SIG-M5 (cell line): ENCODE measurements around the gene SPATS2L.

Source experiments
- DNase-seq: peaks from one replicate; lab custom pipeline; 2025; lab: John Stamatoyannopoulos, UW

The SPATS2L gene

DNA sequence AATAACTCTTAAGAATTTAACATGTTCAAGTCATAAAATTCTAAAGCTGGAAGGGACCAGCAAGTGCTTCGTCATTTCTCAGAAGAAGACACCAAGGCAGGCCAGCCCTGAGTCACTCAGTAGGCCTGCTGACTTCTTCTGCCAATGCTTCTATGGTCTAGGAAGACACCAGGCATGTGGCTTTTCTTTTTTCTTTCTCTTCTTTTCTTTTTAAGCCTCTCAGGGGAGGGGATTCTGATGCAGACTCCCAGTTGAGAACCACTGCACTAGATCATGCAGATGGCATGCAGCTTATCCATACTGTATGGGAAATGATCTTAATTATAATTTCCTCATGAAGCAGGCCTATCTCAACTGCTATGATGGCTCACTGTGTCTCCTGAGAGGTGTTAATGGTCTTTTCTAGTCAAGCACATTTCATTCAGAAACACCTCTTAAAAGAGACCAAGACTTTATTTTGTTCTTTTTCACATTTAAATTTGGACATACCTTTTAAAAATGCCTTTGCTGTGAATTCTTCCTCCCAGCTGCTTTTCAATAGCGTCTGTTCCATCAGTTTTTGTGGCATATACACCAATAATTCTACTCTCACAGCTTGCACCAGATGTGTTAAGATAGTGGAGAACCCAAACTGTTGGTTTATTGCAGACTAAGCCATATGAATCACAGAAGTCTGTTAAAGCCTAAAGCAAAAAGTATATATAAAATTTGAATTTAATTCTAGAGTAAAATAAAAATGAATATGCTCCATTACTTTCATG lies 192.1 kb downstream of the SPATS2L start:
- DNase-seq, result no peak

DNA sequence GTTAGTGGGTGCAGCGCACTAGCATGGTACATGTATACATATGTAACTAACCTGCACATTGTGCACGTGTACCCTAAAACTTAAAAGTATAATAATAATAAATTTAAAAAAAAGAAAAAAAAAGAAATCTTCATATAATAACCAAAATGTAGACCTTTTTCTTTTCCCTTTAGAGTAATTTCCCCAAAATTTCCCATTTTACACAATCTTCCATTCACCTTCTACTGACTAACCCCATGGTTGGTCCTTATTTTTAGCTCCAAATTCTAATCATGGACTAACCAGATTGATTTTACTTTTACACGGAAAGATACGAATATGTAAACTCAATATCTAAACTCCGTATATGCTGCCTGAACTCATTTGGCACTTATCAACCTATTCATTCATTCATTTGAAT lies 195.7 kb downstream of the SPATS2L start:
- no peak for DNase-seq

DNA sequence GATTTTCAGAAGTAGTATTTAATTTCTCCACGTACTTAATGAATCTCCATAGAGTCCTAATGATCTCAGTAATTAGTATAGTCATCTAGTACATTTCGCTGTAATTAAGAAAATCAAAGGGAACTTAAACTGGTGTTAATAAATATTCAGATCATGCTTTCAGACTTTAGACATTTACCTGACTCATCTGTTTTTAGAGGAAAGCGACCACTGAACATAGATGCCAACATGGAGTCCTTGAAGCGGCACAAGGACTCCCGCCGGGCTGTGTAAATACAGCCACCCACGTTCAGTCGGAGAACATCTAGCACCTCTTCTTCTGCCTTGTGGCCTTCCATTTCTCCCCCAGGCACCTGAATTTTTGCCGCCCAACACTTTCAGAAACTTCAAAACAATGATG lies 200.2 kb downstream of the SPATS2L start:
- DNase-seq, result no peak

DNA sequence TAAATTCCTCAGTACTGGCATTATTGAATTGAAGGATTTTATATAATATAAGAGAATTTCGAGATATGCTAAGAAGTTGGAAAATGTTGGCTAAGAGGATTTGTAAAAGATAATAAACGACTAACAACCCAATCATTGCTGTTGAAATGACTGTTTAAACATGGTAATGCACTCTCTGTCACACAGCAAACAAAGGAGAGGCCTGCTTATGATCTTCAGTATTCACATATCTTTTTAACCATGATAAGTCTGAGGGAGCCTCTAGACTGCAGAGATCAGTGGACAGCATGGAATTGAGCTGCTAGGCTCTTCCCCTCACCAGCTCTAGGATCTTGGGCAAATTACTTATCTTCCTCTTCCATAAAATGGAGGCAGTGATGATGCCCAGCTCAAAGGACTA lies 200.7 kb downstream of the SPATS2L start:
- DNase-seq, result no peak

DNA sequence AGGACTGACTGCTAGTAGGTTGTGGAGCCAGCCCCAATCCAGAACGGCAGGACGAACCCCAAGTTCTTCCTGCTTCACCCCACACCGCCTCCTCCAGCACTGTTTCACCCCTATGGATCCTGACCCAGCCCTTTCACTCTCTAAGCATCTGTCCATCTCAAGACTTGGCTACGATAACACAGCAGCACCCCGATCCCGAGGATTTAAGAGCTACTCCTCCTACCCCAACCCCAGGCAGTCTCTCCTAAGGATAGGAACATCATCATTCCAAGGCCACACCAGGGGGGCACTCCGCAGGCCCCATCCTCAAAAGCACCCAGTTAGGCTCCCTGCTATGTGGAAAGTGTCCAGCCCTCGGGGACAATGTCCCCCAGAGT lies 202.7 kb downstream of the SPATS2L start:
- DNase-seq, result no peak

DNA sequence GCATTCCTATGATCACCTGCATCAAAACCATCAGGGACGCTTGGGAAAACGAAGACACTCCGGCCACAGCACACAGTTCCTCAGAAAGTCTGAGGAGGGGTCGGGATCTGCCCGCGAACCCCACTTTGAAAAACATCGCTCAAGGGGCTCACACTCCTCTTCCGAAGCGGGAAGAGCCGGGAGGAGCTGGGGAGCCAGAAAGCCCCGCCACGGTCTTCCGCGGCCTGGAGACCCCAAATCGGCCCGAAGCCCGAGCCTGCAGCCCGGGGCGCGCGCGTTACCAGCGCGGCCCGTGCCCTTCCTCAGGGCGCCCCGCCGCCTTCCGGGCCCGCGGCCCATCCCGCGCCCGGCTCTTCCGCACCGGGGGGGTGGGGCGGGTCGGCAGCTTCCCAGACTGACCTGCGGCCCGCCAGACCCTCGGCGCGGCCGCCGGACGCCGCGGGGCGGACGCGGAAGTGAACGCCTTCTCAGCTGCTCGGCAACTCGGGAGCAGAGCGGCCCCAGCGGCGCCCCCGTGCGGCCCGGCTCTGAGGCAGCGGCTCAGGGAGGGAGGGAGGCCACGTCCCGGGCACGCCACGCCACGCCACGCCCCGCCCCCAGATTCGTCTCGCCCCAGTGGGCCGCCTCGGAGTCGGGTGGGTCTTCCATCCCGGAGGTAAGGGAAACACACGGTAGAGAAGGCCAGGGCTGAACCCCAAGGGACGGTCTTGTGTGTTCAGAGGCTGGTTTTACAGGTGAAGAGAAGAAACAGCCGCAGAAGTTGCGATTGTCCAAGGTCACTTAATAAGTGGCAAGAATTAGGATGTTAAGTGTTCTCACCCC lies 203.3 kb downstream of the SPATS2L start, which contains the start of gene KCTD18:
TSS of gene KCTD18 (minus strand) at position 457 of the 822 bp plus-strand sequence. CDS start 3,052 bp downstream, outside the sequence.
- DNase-seq, result peak; percentile 19

DNA sequence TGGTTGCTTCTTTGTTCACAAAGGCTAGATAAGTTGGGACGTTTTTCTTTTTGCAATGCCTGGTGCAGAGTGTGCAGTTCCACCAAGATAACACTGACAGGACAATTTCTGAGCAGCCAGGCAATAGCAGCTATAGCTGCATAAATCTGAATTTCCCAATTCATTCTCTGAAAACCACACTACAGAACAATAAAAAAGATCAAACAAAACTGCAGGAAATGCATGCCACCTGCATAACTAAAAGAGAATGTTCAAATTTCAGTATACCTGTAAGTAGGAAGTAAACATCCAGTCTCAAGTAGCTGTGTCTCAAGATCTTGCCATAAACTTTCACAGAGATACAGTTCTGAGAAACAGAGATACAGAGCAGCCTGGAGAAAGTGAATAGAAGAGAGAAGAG lies 208.7 kb downstream of the SPATS2L start:
- no peak for DNase-seq

DNA sequence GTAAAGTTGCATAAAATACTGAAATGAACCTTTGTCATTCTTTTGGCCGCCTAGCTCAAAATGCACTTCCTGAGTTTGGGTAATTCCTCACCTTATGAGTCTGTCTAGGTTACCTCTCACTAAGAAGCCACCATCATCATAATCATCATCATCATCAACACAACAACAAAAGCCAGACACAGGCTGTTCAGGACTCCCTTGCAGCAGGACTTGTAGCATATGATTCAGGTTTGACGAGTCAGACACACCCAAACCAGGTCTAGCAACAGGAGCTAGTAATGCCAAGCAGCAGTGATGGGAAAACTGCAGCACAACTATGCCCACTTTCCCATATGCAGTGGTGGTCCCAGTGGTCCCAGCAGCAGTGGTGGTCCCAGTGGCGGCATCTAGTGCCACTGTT lies 216.7 kb downstream of the SPATS2L start:
- DNase-seq, result no peak

DNA sequence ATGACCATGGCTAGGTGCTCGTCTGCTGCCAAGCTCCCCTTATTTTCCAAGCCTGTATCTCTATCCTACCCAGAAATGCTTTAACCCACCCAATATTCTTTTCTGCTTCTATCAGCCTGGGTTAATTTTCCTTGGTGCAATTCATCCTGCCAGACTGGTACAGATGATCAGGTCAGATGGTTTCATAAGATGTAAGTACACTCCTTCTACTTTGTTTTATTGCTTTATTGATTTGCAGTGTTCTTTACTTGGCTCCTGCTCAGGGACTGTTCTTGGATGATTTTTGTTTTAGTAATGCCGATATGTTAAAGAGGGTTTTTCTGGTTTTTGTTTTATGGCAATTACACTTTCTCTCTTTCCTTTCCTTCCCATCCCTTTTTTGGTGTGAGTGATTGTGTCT lies 217.1 kb downstream of the SPATS2L start:
- no peak for DNase-seq

DNA sequence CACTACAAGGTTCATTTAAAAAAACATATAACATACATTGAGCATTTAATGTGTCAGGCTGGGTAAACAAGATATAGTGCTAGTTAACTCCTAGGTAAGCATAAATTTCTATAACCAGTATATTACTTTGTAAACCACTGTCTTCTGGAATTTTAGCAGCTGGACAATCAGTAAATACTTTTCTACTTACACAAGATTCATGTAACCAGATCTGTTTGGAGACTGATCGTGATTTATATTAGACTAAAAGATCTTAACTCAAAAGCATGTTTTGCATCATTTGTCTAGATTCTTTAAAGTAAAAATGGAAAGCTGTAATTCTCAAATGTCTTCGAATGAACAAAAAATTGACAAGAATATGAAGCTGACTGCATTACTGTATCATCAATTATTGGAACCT lies 218.6 kb downstream of the SPATS2L start:
- DNase-seq, result no peak

DNA sequence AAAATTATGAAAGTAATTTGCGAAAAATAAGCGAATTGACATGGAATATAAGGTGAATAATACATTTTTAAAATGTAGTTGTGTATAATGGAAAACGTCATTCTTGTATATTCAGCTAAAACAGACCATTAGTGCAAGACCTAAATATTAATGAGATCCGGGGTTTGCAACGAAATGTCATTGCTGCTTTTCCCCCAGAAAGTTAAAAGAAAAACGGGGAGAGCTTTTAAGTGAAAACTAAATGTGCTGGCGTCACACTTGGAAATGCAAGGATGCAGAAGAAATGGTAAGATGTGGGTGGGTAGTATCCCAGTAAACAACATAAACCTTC lies 219.0 kb downstream of the SPATS2L start:
- no peak for DNase-seq

DNA sequence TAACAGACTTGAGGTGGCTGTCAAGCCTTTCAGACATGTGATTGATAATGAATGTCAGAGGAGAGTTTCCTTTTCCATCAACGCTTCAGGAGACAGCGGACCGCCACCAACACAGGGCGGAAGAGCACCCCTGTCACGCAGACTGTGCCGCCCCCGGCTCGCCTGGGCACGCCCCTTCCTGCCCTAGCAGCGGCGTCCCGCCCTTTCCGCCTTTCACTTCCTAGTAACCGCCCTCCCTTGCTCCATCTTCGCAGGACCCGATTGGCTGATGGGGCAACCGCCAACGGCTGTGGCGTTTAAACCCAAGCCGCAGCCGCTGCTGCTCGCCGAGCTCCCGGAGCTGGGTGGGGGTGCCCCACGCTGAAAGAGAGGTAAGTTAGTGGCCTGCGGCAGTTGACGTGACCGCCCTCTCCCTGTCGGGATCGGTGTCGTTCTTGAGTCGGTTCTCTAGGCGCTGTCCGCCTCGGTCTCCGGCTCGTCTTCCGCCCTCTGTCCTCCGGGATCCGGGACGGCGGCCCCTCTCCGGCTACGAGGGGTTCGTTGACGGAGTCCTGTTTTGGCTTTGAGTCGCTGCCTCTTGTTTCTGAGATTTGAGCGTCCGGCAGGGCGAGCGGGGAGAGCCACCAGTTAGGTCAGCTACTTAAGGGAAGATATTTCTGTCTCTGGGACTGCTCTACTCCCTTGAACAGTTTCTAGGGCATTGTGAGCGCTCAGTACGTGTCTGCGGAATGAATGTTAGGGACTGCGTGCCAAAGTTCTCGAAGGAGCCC lies 219.6 kb downstream of the SPATS2L start, which contains the start of gene SGO2:
TSS of gene SGO2 (plus strand) at position 326 of the 770 bp plus-strand sequence. CDS start 6,769 bp downstream, outside the sequence.
- DNase-seq, result peak; percentile 89

DNA sequence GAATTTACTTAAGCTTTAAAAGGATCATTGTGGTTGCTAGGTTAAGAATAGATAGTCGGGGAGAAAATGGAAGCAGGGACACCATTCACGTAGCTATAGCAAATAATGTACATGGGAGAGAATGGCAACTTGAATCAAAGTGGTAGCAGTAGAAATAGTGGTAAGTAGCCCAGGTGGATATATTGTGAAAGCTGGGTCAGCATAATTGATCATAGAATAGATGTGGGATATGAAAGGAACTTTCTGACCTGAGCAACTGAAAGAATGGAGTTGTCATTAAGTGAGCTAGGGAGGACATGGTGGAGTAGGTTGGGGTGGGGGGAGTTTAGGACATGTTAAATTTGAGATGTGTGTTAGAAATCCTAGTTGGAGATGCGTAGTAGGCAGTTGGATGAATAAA lies 221.7 kb downstream of the SPATS2L start:
- DNase-seq, result no peak
